GM19455 (cell line): ENCODE data around the gene UBQLN3.

Experiments used
- ATAC-seq: cut with Tn5 transposase; IDR thresholded peaks from one replicate; pipeline ENCODE4 v1.9.1; 2021; ENCODE audit not compliant: unreplicated experiment

The UBQLN3 gene

DNA sequence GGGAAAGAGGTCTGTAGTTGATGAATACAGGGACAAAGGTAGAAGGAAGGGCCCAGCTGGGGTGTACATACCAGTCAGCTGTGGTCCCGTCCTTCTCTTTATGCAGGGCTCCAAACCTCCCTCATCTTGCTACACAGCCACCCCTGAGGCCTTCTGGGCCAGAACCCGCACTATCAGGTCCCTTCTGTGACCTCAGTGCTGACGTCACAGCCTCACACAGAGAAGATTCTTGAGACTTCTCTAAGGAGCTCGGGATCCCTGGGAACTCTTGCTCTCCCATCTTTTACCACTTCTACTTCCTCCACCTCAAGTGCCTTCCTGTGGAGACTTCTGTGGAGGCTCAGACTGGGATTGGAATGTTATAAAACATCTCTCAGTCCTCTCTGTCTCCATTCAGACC is at the start of gene UBQLN3:
UBQLN3 (minus strand) TSS at position 155 of the 400 bp plus-strand sequence. CDS start 399 bp downstream, outside the sequence.
- ATAC-seq = no peak

DNA sequence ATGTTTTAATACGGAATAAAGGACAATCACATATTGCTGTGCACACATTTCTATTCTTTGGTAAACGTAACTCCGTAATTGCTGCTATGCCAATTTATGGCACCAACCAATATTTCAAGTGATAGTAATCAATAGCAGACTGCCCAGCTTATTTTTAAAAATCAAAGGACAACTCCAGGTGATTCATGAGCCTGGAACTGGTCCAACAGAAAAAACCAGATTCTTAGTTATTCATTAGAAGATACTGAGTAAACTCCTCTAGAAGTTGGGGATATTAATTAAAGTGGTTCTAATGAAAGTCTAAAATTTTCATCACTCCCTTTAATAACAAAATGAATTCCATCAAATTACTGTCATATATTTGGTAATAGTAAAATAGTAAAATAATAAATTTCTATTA is 48.0 kb upstream of the UBQLN3 start:
- ATAC-seq = no peak

DNA sequence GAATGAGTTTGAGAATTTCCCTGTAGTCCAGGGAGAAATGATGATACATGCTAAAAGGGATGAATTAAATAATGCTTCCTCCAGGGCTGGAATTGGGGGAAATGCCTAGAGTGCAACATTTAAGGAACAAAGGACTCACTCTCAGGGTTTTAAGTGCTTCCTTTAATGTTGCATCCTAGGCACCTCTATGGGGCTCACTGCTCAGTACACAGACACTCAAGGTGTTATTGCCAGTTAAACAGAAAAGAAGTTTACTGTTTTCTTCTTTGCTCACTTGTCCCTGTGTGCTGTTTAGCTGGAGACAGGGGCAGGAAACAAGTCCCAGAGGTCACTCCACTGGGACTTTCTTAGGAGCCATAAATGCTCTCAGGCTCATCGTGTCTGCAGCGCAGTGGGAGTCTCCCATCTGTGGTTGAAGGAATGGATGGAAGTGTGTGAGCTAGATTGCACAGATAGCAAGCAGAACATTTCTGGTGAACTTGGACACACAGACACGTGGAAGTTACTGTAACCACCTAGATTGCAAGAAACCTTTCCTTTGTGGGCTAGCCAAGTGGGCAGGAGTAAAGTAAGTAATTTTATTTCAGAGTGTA is 46.9 kb upstream of the UBQLN3 start:
- ATAC-seq = no peak

DNA sequence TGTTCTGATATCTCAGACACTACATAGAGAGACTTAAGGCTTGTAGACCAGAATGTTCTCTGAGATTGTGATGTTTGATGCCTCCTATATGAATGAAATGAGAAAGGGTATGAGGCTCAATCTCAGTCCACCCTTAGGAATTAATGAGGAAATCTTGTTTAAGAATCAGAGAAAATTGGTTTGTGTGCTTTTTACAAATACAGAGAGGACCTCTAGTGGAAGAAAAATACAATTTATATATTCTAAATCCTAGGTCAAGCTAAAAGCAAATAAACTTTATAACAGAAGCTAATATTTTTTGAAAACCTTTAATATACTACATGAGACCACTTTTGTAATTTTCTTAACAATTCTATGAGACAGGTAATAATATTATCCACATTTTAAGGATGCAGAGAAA is 43.6 kb upstream of the UBQLN3 start:
- ATAC-seq = no peak

DNA sequence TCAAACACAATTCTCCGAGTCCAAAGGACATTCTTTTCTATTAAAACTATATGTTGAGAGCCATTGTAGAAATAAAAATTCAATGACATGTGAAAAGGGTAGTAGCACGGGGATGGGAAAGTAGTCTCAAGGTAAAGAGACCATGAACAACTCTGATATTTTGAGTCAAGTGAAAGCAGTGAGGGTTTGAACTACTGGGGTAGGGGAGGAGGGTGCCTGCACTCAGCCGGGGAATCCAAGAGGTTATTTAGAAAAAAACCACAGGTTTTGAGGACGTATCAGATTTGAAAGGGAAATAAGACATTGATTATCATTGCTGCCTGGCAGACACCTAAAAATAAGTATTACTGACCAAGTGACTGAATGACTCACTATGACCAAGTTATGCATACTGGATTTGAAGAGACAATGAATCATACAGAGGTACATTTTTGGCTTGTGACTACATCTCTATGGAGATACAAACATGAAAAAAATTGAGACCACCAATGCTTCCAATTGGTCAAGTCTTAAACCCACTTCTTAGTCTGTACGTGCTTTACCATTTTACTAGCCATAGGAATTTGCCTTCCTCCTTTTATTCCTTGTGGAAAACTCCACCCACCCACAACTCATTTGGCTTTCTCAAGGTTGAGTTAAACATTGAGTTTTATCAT is 40.8 kb upstream of the UBQLN3 start:
- peak; percentile 68 for ATAC-seq

DNA sequence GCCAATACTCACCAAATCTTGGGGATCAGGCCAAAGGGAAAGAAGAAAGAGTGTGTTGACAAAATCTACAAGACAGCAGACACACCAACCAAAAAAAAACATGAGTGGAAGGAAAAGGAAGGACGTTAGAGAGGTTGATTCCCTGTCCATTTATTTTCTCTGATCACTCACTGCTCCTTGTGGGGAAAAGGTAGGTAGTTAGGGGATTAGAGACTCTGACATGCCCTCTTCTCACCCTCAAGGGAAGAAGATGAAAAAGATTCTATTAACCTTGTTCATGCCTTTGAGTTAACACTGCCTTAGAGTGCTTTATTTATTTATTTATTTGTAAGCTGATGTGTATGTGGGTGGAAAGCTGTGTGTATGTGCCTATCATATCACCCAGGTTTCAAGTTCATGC is 38.7 kb upstream of the UBQLN3 start, which contains the start of gene OR52H1:
OR52H1 (minus strand) TSS at position 101 of the 400 bp plus-strand sequence. CDS start 3,035 bp downstream, outside the sequence.
- no peak for ATAC-seq

DNA sequence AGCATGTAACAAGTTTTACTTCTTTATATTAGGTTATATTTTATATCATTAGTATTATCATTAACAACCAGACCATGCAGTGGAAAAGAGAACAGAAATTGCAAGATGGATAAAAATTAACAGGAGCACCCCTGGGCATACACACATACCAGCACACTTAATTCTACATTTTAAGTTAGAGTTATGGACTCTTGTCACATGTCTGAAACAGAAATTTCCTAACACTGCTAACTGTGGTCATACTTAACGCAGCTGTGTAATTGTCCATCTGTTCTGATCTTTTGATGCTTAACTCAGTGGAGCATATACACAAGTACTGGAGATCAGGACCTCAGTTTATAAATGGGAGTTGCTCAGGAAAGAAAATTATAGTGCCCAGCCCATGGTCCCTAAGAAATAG is 38.2 kb upstream of the UBQLN3 start:
- no peak for ATAC-seq

DNA sequence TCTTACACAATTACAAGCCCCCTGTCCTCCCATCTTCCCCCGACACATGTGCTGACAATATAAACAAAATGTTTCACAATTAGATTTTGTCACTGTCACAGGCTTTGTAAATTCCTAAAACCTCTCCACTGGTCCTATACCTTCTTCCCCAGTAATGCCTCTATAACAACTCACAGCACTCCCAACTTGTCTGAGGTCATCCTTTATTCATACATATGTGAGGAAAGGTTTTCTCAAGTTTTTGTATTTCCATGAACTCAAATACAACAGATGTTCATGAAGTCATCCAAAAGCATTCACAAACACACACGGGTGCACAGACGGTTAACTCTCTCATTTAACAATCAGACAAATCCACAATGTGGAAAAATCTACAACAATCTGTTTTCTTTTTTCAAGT is 36.7 kb upstream of the UBQLN3 start:
- ATAC-seq = no peak

DNA sequence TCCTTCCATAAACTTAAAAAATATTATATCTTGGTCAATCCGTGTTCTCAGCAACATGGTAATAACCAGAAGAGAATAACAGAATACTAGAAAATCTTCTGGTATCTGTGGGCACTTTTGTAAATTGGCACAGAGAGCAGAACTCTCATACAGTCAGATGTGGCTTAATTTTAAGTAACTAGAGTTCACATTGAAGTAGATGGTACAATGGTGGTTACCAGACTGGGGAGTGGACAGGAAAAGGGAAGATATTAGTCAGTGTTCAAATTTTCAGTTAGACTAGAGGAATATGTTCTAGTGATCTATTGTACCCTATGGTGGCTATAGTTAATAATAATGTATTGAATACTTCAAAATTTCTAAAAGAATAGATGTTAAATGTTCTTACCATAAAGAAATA is 31.7 kb upstream of the UBQLN3 start:
- no peak for ATAC-seq

DNA sequence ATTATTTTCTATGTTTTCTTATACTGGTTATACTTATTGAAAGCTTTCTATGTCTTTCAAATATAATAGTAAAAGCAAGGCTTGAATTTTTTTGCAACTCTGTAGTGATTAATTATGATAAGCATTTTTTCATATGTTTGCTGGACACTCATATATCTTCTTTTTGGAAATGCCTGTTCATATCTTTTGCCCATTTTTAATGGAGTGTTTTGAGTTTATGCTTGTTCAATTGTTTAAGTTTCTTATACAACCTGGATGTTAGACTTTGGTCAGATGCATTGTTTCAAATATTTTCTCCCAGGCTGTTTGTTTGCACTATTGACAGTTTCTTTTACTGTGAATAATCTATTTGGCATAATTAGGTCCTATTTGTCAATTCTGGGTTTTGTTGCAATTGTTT is 26.7 kb upstream of the UBQLN3 start:
- no peak for ATAC-seq

DNA sequence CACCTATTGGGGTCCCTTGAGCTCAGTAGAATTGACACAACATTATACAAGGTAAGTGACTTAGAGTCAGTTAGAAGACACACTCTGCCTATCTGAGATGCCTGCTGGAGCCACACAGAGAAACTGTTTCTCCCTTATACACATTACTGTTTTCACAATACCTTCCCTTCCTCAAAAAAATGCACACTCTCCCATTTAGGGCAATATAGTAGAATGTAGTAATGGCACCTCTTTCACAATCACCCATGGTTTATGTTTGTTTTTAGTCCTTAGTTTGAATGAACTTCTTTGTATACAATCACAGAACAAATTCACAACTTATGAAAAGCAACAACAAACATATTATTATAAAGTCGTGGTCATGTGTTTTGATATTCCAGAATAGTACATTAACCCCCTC is 24.3 kb upstream of the UBQLN3 start:
- ATAC-seq = no peak

DNA sequence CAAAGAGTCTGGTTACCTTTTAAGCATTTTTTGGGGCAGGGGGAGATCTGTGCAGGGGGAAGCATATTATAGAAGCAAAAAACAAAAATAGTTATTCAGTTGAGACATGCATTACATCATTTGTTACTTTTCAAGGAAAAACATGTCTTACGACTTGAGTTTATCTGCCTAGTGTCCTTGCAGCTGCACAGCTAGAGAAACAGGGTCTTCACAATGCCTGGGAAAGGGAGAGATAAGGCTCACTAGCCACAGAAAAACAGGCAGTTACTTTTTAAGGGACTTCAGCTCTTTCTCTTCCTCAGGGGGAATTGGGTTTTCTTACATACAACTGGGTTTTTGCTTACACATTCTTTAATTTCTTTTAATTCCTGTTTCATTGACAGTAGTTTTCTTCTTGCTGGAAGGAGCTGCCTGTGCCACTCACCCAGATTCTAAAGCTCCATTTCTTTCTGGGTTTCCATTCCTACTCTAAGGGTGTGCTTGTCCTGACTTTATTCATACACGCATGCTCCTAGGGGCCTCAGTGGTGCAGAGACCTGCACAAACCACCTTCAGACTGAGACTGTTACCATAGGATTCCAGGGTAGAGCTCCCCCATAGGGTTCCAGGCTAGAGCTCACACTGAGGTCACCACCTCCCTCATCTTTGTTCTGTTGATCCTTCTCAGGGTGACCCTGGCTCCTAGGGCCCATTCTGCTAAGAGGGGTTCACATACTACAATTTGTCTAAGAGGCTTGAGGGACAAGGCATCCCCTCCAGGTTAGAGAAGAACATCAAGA is 21.5 kb upstream of the UBQLN3 start:
- ATAC-seq = no peak

DNA sequence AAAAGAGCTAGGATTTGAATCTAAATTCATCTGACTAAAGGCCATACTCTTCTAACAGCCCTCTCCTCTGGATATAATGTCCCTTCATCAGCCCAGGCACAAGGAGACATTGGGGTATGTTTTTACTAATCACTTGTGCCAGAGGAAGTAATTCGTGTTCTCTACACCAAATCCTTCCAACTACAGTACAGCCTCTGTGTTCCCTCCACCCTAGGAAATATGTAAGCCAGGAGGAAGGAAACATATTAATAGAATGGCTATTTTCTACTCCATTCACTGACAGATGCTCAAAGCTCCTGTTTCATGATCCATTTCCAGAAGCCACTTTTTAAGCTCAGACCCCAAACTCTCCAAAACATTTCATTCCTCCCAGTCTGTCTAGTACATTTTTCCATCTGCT is 18.7 kb upstream of the UBQLN3 start:
- ATAC-seq = no peak

DNA sequence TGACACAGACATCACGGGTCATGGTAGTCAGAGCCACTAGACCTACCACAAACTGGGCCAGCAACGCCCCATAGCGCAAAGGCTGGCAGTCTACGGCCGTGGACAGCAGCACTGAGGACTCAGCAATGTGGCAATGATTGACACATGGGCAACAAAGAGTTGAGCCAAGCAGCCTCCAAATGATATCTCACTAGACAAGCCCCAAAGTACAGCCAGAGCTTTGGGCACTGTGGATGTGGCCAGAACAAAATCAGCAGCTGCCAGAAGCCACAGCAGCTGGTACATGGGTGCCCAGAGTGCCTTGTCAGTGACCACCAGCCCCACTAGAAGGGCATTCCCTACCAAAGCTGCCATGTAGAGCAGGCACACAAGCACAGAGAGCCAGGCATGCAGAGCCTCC is 18.0 kb upstream of the UBQLN3 start:
- ATAC-seq = no peak

DNA sequence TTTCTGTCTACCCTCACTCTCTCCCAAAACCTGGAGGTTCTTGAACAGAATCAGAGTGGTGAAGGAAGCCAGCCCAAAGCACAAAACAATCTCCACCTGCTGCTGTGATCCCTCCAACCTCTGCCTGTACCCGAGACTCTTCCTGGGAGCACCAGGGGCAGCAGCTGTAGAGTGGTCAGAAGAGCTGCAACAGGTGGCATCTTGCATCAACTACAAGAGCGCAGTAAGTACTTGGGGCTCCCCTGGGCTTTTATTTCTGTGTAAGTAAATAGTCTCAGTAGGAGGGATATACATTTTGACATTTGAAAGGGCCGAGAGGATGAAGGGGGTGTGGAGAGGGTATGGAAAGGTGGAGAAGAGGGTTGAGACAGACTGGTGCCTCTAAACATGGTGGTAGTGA is 15.0 kb upstream of the UBQLN3 start:
- no peak for ATAC-seq

DNA sequence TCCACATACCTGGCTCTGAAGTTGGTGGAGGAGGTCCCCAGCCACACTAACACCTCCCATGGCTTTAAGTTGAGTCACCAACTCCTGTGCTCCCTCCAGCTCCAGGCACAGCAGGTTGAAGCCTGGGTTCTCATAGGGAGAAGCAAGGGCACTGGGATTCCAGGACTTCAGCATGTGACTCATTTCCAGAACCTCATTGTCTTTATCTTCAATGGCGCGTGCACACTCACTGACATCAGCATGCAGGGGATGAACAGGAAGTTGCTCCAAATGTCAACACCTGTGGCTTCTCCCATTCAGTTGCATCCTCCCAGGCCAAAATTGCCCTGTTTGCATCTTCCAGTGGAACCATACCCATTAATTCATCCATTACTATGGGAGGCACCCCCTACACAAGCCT is 12.6 kb upstream of the UBQLN3 start:
- ATAC-seq = no peak

DNA sequence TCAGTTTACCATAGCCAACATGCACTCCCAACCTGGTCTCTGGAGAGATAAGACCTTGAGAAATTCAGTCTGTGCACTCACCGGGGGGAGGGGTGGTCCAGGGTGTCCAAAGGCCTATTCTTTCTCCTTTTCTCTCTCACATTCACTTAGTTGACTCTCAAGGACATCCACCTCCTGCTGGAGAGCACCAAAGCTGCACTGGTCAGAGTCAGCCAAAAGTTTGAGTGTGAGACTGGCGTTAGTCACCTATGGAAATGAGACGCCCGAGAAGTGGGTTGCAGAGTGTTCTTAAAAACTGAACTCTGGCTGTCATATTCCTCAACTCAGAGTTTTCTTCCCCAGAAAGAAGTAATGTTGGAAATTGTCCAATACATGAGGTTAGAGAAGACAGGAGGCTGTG is 11.8 kb upstream of the UBQLN3 start:
- ATAC-seq = no peak

DNA sequence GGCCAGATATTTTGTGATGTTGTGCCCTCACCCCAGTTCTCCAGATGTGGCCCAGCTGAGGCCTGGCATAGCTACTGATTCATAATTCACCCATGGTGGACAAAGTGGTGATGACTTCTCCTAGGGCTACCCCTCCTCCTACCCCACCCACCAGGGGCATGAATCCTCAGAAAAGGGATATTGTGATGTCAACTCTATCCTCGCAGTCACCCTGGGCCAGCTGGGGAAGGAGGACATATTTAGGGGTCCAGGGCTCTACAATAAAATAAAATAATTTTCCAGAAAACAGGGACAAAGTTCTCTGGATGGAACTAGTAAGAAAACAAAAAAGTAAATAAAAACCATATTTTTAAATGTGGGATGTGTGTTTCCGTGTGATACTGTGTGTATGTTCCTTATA is 6.8 kb upstream of the UBQLN3 start, which contains the start of gene UBQLNL:
UBQLNL (minus strand) TSS at position 101 of the 400 bp plus-strand sequence. CDS start 258 bp downstream, outside the sequence.
- no peak for ATAC-seq

DNA sequence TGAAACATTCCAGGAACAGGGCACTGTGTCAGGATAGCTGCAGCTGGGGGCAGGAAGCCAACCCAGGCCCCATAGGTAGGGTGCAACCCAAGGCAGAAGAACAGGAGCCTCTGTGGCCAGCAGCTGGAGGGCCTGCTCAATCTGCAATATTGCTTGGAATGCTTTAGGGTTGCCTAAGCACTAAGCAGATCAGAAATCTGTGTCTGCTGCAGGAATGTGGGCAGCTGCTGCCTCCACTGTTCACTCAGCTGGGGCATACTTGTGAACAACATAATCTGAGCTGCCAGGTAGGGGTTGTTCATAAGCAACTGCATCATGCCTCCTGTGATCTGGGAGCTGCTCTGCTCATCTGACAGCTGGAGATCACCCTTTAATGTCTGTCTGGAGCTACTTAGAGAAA is 5.1 kb upstream of the UBQLN3 start:
- ATAC-seq = no peak

DNA sequence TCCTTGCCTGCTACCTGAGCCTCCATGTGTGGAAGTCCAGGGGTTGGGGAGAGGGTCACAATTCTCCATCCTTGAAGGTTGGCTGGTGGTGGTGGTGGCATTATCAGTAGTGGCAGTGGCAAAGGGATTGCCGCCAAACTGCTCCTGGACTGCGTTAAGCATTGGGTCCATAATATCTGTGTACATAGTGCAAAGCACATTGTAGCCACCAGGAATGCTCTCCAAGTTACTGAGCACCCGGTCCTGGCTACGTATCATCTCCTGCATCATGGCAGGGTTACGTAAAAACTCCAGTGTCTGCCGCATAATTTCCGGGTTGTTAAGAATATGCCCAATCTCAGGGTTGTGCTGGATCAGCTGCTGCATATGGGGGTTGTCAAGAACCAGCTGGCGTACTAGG is 1.2 kb downstream of the UBQLN3 start:
- no peak for ATAC-seq

DNA sequence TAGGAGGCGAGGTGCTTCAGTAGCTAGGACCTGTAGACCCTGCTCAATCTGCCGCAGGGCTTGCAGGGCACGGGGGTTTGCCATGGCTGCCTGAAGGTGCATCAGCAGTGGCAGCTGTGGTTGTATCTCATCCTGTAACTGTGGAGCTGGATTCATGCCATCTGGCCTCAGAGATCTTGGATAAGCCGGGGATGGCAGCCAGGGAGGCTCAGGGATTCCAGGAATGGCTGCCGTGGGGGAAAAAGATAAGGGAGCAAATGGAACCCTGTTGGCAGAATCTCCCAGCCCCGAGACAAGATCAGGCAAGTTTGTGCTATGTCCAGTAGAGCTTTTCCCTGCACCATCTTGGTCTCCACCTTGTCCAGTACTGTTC is 1.8 kb downstream of the UBQLN3 start:
- no peak for ATAC-seq
